Activated CD8-positive, alpha-beta memory T cell treated with anti-CD3 and anti-CD28 coated beads, Interleukin-2, amount 50 U/mL, for 48 hours (primary cell): ENCODE results near the gene MRPS35.

ENCODE experiments used
- DNase-seq: peaks from one replicate; pipeline ENCODE4 v3.0.0-alpha.2; 2020

Gene MRPS35

GRCh38 chr12:27777141-27777540 lies 66.5 kb downstream of the MRPS35 start:
- DNase-seq: no peak

GRCh38 chr12:27778206-27778605 lies 67.6 kb downstream of the MRPS35 start:
- no peak for DNase-seq

- peak; percentile 68 for DNase-seq
These were observed 68.8 kb downstream of the MRPS35 start for GRCh38 chr12:27779416-27779919.

- DNase-seq: peak; percentile 82
These were observed 69.4 kb downstream of the MRPS35 start, which contains the start of the genes KLHL42 and MANSC4 for GRCh38 chr12:27779920-27780611. Gene KLHL42, plus strand, starts transcription at chr12:27780233. Its CDS starts 98 bp downstream, at chr12:27780331. Gene MANSC4, minus strand, starts transcription at chr12:27780236. Its CDS starts 8,960 bp downstream, at chr12:27771276.

- peak; percentile 72 for DNase-seq
These were observed 70.2 kb downstream of the MRPS35 start for GRCh38 chr12:27780612-27781408.

- DNase-seq: no peak
These were observed 71.0 kb downstream of the MRPS35 start for GRCh38 chr12:27781680-27782079.

GRCh38 chr12:27782481-27782880 lies 71.8 kb downstream of the MRPS35 start:
- no peak for DNase-seq

GRCh38 chr12:27785882-27786570 lies 75.4 kb downstream of the MRPS35 start:
- DNase-seq: no peak

- DNase-seq: no peak
These were observed 76.9 kb downstream of the MRPS35 start for GRCh38 chr12:27787559-27787958.

GRCh38 chr12:27790179-27790578 lies 79.5 kb downstream of the MRPS35 start:
- no peak for DNase-seq

GRCh38 chr12:27794818-27795584 lies 84.4 kb downstream of the MRPS35 start:
- no peak for DNase-seq

GRCh38 chr12:27796128-27796527 lies 85.5 kb downstream of the MRPS35 start:
- DNase-seq: no peak

GRCh38 chr12:27797301-27798025 lies 86.8 kb downstream of the MRPS35 start:
- DNase-seq: no peak

- DNase-seq: no peak
These were observed 90.2 kb downstream of the MRPS35 start for GRCh38 chr12:27800819-27801218.

GRCh38 chr12:27801630-27802029 lies 91.0 kb downstream of the MRPS35 start:
- no peak for DNase-seq

- DNase-seq: no peak
These were observed 91.9 kb downstream of the MRPS35 start for GRCh38 chr12:27802511-27802910.

GRCh38 chr12:27802936-27803335 lies 92.3 kb downstream of the MRPS35 start:
- no peak for DNase-seq

GRCh38 chr12:27805238-27805637 lies 94.6 kb downstream of the MRPS35 start:
- no peak for DNase-seq
